SH-SY5Y (cell line): ENCODE measurements around the gene CPLX1.

Experiments used
- GATA2 ChIP-seq: IDR thresholded peaks from 2 replicates; pipeline ENCODE4 v1.6.1; 2011; ENCODE audit warnings: mild to moderate bottlenecking, low read depth, low read length
- GATA3 ChIP-seq: IDR thresholded peaks from 2 replicates; pipeline ENCODE4 v1.6.1; 2011; ENCODE audit warnings: low read depth, mild to moderate bottlenecking, low read length, moderate library complexity

DNA sequence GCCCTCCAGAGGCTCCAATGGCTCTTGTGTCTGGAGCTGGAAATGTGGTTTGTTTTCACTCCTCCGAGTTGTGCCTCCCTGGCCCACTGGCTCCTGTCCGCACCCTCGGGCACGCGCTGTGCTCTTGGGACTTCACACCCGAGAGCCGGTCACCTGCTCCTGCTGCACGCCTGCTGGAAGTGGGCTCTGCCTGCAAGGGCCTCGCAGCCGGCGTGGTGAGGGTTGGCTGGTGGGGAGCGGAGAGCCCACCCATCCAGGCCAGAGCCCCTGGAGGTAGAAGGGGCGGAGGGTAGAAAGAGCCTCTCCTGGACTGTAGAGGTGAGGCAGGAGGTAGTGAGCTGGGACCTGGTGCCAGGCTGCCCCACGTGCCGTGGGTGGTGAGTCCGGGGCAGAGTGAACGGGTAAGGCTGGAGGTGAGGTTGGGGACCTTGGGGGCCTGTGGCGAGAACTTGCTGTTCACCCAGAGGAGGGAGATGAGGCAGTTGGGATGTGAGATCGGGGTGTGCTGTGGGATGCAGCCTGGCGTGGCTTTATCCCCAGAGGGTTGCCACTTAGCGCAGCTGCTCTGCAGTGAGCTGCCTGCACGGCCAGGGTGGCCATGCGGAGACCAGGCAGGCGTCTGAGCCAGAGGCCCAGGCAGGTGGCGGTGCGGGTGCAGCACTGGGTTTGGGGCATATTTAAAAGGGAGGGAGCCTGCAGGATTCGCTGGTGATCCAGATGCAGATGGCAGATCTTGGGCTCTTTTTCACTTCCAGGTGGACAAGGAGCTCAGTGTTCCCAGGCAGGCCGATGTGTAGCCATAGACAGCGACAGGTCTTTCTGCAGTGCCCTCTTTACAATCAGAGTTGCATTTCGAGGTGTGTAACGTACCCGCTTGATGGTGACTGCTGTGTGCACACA, 71.5 kb downstream of the CPLX1 start:
- no peak for TF ChIP-seq GATA2
- TF ChIP-seq GATA3 = no peak
